GM21390 (cell line): Measurements from ENCODE around the gene SND1.

Experiments used
- ATAC-seq: cut with Tn5 transposase; IDR thresholded peaks from one replicate; pipeline ENCODE4 v1.9.1; 2021; ENCODE audit not compliant: unreplicated experiment

Gene SND1

GRCh38 chr7:127858091-127858914 is 206.3 kb downstream of the SND1 start:
- ATAC-seq, result no peak

- ATAC-seq, result no peak
These were observed 206.9 kb downstream of the SND1 start for GRCh38 chr7:127858915-127859189.

- no peak for ATAC-seq
These were observed 207.3 kb downstream of the SND1 start for GRCh38 chr7:127859330-127859729.

- ATAC-seq, result no peak
These were observed 210.5 kb downstream of the SND1 start for GRCh38 chr7:127862525-127862924.

GRCh38 chr7:127863082-127863481 is 211.1 kb downstream of the SND1 start:
- ATAC-seq, result no peak

- no peak for ATAC-seq
These were observed 213.5 kb downstream of the SND1 start for GRCh38 chr7:127865466-127865865.

- peak; percentile 72 for ATAC-seq
These were observed 218.4 kb downstream of the SND1 start for GRCh38 chr7:127870231-127870907.

GRCh38 chr7:127871226-127871625 is 219.2 kb downstream of the SND1 start:
- ATAC-seq, result no peak

GRCh38 chr7:127872122-127872521 is 220.1 kb downstream of the SND1 start:
- ATAC-seq, result peak; percentile 75

- ATAC-seq, result no peak
These were observed 221.2 kb downstream of the SND1 start for GRCh38 chr7:127873151-127873550.

- ATAC-seq, result no peak
These were observed 222.0 kb downstream of the SND1 start for GRCh38 chr7:127873715-127874636.

GRCh38 chr7:127874951-127875608 is 223.1 kb downstream of the SND1 start:
- no peak for ATAC-seq

GRCh38 chr7:127876393-127876792 is 224.4 kb downstream of the SND1 start:
- ATAC-seq, result no peak

- no peak for ATAC-seq
These were observed 226.0 kb downstream of the SND1 start for GRCh38 chr7:127877951-127878350.

GRCh38 chr7:127878791-127879190 is 226.8 kb downstream of the SND1 start:
- ATAC-seq, result no peak

- no peak for ATAC-seq
These were observed 227.4 kb downstream of the SND1 start for GRCh38 chr7:127879436-127879835.

GRCh38 chr7:127879942-127880341 is 227.9 kb downstream of the SND1 start:
- no peak for ATAC-seq

GRCh38 chr7:127880454-127880853 is 228.5 kb downstream of the SND1 start:
- ATAC-seq, result no peak

GRCh38 chr7:127881564-127881963 is 229.6 kb downstream of the SND1 start:
- ATAC-seq, result no peak

- ATAC-seq, result no peak
These were observed 230.4 kb downstream of the SND1 start for GRCh38 chr7:127882313-127882920.
